HG03175 (cell line): ENCODE measurements around the gene TMEFF1.

Experiments
- ATAC-seq: cut with Tn5 transposase; IDR thresholded peaks from one replicate; pipeline ENCODE4 v1.9.1; 2021; ENCODE audit warnings: mild to moderate bottlenecking, moderate library complexity; ENCODE audit not compliant: unreplicated experiment

Gene TMEFF1

GRCh38 chr9:100601216-100601615, 128.3 kb downstream of the TMEFF1 start:
- ATAC-seq: peak; percentile 58

GRCh38 chr9:100602342-100602801, 129.4 kb downstream of the TMEFF1 start:
- ATAC-seq: no peak

GRCh38 chr9:100605405-100605804, 132.5 kb downstream of the TMEFF1 start:
- no peak for ATAC-seq

- ATAC-seq: no peak
These were observed 146.2 kb downstream of the TMEFF1 start for GRCh38 chr9:100619194-100619593.

GRCh38 chr9:100619665-100620064, 146.7 kb downstream of the TMEFF1 start:
- no peak for ATAC-seq

GRCh38 chr9:100623969-100624368, 151.0 kb downstream of the TMEFF1 start:
- no peak for ATAC-seq

GRCh38 chr9:100626949-100627348, 154.0 kb downstream of the TMEFF1 start:
- ATAC-seq: no peak
